ENCODE data around the gene ADCY7.

ADCY7 gene

GRCh38 chr16:50298591-50299507 is 32.5 kb downstream of the ADCY7 start:
- DNase-seq (ENCODE audit: low read depth in 2 of 2), result no peak

- no peak for DNase-seq (ENCODE audit: low read depth in 2 of 2)
Measured at GRCh38 chr16:50299508-50300105, 33.3 kb downstream of the ADCY7 start.

GRCh38 chr16:50300942-50301625 is 34.7 kb downstream of the ADCY7 start:
- DNase-seq (ENCODE audit: low read depth in 2 of 2), result no peak

- no peak for DNase-seq (ENCODE audit: low read depth in 2 of 2)
Measured at GRCh38 chr16:50301626-50302471, 35.5 kb downstream of the ADCY7 start.

GRCh38 chr16:50302472-50303005 is 36.2 kb downstream of the ADCY7 start:
- no peak for DNase-seq (ENCODE audit: low read depth in 2 of 2)

GRCh38 chr16:50303041-50303604 is 36.8 kb downstream of the ADCY7 start:
- no peak for DNase-seq (ENCODE audit: low read depth in 2 of 2)

- DNase-seq (ENCODE audit: low read depth in 2 of 2), result no peak
Measured at GRCh38 chr16:50303605-50304466, 37.5 kb downstream of the ADCY7 start.

GRCh38 chr16:50304467-50305440 is 38.4 kb downstream of the ADCY7 start:
- no peak for DNase-seq (ENCODE audit: low read depth in 2 of 2)

GRCh38 chr16:50305441-50306061 is 39.2 kb downstream of the ADCY7 start:
- no peak for DNase-seq (ENCODE audit: low read depth in 2 of 2)

- DNase-seq (ENCODE audit: low read depth in 2 of 2), result no peak
Measured at GRCh38 chr16:50306287-50306686, 39.9 kb downstream of the ADCY7 start.

- no peak for DNase-seq (ENCODE audit: low read depth in 2 of 2)
Measured at GRCh38 chr16:50308237-50308965, 42.0 kb downstream of the ADCY7 start.

GRCh38 chr16:50309156-50309526 is 42.8 kb downstream of the ADCY7 start:
- no peak for DNase-seq (ENCODE audit: low read depth in 2 of 2)

- DNase-seq (ENCODE audit: low read depth in 2 of 2), result no peak
Measured at GRCh38 chr16:50309527-50310307, 43.4 kb downstream of the ADCY7 start.

GRCh38 chr16:50310308-50311133 is 44.2 kb downstream of the ADCY7 start:
- DNase-seq (ENCODE audit: low read depth in 2 of 2), result no peak

GRCh38 chr16:50311134-50311528 is 44.8 kb downstream of the ADCY7 start:
- no peak for DNase-seq (ENCODE audit: low read depth in 2 of 2)

GRCh38 chr16:50311891-50312501 is 45.6 kb downstream of the ADCY7 start:
- no peak for DNase-seq (ENCODE audit: low read depth in 2 of 2)

Measured in stimulated activated CD4-positive, alpha-beta T cell treated with anti-CD3 and anti-CD28 coated beads, Interleukin-4, amount 100 ng/mL, for 48 hours (primary cell).